IPS DF 4.7 (cell line): ENCODE results near the gene DMKN.

Source experiments
- DNase-seq: peaks from one replicate; pipeline ENCODE4 v3.0.0-alpha.2; 2013; ENCODE audit warnings: low spot score; ENCODE audit errors: extremely low read depth

DMKN gene

DNA sequence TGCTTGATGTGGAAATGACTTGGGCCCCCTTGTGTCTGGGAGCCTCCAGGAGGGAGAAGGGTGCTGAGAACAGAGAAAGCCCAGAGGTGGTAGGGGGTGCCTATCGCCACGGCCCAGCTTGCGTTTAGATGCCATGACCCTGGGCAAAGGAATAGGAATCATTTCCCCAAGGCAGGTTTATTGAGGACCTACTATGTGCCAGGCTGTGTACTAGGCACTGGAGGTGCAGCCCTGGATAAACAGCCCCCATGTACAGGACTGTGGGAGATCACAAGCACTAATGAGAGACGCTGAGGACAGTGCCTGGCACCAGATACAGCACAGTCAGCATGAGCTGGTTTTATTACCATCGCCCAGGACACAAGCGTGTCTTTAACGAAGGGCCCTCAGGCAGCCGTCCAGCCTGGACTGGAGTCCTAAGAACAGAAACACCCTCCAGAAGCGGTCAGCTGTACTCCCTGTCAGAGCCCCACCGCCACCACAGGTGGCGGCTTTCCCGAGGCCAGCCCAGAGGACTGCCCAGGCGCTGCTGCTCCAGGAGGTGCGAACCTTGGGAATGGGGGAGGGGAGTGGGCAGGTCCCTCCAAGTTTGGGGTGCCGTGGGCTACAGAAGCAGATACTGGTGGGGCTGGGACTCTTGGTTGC, 36.6 kb upstream of the DMKN start:
- DNase-seq: no peak

DNA sequence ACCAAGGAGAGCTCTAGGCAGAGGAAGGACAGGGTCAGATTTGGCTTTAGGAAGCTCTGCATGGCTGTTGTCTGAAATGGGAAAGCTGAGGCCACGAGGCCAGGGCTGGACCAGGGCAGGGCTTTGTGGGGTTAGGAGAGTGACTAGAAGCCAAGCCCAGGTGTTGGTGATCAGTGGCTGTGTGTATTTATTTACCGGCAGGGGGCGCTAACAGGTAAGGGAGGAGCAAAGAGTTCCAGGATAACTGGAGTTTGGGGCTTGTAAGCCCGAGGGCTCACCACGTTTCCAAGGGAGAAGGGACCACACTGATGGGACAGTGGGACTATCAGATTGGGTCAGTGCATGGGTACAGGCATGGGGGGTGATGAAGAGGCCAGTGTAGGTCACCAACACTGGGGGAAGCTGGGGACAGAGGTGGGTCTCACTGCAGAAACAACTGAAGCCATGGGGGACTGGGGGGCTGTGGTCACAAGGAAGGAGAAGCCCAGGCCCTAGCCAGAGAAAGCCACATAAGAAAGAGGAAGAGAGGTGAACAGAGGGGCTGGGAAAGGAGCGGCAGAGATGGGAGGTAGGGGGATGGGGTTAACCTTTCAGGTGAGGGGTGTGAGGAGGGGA, 35.8 kb upstream of the DMKN start:
- no peak for DNase-seq

DNA sequence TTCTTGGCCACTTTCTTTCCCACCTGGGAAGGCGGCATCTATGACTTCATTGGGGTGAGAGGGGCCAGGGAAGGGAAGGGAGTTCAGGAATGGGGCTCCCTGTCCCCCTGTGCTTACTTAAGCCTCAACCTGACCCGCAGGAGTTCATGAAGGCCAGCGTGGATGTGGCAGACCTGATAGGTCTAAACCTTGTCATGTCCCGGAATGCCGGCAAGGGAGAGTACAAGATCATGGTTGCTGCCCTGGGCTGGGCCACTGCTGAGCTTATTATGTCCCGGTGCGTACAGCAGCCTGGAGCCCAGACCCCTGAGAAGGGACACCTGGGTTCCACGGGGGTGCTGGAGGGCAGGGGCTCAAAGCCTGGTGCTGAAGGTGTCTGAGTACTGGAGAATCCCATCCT, 33.1 kb upstream of the DMKN start:
- no peak for DNase-seq

DNA sequence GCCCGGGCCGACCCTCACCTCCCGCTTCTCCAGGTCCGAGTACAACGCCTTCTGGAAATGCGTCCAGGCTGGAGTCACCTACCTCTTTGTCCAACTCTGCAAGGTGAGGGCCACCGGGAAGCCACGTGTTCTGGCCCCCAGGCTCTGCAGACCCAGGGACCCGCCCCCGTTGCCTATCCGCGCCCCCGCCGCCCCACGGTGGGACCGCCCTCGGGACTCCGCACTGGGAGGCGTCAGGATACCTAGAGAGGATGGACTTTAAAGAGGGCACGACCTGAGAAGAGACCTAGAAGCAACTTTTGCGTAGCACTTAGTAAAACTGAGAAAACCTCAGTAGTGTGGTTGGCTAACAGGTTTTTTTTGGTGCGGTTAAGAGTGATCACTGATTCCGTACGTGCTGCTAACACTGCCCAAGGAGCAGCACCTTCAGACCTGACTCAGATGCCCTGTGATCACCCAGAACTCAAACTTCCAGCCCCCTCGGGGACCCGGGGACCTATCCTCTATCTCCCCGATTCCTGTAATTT, 32.5 kb upstream of the DMKN start:
- DNase-seq: no peak

DNA sequence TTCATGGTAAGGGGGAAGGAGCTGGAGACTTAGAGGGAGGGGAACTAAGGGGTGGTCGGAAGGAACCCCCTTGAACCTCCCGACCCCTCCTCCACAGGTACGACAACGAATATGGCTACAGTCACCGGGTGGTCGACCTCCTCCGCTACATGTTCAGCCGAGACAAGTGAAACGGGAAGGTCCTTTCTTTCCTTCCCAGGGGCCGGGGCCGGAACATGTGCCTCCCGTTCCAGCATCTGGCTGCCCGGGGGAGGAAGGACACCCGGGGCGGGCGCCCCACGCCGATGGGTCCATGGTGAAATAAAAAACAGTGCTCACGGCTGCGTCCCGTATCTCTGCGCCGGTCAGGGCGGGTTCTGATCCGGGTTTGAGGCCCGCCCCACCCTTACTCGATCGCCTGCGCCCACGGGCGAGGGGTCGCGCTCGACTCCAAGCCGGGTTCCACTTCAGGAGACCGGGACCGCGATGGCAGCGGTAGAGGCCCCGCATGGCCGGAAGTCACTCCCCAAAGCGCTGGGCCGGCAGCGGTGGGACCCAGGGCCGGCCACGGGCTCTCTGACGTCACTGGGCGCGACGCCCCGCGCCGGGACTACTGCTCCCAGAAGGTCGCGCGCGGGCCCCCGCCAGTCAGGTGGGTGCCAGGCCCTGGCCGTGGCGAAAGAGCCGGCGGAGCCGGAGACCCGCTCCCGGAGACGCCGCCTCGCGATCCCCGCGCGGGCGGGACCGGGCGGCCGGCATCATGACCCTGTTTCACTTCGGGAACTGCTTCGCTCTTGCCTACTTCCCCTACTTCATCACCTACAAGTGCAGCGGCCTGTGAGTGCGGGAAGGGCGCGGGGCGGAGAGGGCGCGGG, 31.8 kb upstream of the DMKN start, which contains the start of gene TMEM147:
Gene TMEM147 (plus strand): TSS at position 626 of the 854 bp plus-strand sequence. CDS start 114 bp downstream, at position 740.
- DNase-seq: no peak

DNA sequence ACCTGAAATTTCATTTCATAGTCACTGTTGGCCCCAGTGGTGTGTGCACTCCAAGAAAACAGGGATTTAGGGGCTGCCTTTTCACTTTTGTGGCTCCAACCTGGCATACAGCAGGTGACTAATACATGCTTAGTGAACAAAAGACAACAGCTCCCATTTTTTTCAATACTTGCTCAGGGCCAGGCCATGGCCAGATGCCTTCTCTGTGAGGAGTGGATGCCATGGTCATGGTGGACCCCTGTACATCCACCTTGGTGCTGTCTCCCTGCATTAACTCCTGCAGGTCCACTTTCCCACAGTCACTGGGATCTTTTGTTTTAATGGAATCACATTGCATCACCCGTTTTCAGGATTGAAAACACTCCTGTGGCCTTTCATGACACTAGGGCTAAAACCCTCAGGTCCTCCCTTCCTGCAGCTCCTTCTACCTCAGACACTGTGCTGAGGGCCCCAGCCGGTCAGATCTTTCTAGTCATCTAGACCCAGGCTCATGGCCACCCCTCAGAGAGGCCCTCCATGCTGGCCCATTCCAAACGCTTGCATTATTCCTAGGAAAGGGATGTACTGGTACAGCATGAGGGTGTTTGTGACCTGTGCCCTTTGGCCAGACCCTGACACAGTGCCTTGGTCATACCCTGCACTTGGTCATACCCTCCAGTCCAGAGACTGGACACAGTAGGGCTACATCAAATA, 30.8 kb upstream of the DMKN start:
- no peak for DNase-seq

DNA sequence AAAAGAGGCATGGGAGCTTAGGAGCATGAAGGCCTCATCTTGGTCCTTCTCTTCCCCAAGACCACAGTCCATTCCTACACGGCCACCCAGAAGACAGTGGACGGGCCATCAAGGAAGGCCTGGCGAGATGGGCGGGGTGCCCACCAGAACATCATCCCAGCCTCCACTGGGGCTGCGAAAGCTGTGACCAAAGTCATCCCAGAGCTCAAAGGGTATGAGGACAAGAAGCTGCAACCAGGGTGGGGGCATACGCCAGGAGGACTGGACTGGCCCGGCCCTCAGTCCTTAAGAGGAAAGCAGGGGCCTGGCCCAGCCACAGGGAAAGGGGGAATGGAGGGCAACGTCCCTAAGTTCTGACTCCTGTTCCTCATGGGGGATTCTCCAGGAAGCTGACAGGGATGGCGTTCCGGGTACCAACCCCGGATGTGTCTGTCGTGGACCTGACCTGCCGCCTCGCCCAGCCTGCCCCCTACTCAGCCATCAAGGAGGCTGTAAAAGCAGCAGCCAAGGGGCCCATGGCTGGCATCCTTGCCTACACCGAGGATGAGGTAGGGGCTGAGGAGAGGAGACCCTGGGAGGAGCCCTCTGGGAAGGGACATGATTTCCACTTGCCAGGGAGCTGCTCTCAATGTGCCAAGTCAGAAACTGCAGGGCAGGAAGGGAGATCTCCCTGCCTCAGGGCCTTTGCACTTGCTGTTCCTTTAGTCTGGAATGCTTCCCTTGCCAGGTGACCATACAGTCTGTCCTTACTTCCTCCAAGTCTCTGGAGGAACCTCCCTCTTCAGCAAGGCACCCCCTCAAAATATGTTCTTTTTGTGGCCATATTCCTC, 30.0 kb upstream of the DMKN start:
- DNase-seq: no peak

DNA sequence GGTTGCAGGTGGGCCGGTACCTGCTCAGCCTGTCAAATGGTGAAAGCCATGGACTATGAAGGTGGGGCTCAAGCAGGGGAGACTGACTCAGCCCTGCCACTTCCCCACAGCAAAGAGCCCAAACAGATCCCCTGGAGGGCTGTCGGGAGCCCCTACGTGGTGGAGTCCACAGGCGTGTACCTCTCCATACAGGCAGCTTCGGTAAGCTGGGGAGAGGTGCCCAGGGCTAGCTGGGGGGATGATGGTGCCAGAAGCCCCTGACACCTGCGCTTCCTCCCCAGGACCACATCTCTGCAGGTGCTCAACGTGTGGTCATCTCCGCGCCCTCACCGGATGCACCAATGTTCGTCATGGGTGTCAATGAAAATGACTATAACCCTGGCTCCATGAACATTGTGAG, 28.8 kb upstream of the DMKN start:
- no peak for DNase-seq

DNA sequence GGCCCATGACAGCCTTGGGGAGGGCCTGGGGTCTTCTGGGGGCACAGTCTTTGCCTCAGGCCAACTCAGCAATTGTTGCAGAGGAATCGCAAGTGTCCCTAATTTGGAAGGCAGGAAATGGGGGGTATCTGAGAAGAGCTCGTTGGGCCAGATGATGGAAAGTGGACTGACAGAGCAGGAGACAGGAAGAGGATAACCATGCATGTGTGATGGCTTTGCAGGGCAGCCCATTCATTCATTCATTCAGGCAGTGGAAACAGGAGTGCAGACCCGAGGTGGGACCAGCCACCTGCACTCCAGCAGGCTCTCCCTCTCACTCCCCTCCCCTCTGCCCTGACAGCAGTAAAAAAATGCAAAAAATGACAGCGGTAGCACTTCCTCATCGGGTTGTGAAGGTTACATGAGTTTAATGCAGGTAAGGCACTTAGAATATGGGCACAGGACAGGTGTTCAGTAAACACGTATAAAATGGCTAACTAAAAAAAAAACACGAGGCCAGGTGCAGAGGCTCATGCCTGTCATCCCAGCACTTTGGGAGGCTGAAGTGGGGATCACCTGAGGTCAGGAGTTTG, 27.0 kb upstream of the DMKN start:
- no peak for DNase-seq

DNA sequence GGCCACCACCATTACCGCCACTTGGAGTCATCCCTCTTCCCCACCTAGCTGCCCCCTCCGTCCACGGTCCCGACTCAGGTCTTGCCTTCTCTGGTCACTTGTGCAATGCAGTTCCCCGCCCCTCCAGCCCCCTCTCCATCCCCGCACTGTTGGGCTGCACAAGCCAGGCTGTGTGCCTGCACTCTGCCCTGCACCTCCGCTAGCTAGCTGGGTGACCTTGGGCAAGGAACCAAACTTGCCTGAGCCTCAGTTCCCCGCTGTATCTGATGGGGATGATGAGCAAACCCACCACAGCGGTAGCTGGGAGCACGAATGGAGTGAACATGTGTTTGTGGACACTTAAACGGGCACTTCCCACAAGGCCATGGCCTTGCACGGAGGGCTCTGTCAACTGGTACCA, 26.4 kb upstream of the DMKN start:
- DNase-seq: no peak

DNA sequence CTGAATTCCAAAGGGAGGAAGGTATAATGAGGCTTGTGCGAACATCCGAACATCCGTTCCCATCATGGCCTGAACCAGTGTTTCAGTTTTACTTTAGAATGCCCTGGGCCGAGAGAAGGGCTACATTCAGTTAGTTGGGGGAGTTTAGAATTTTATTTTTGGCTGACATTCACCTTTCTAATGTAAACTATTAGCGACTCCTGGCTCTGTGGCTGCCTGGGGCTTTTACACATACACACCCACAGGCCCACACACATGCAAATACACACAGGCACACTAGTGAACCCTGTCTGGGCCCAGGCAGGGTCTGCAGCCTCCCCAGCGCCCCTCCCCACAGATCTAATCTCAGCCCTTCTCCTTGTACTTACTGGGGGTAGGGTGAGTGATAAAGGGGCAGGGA, 25.9 kb upstream of the DMKN start:
- DNase-seq: no peak

DNA sequence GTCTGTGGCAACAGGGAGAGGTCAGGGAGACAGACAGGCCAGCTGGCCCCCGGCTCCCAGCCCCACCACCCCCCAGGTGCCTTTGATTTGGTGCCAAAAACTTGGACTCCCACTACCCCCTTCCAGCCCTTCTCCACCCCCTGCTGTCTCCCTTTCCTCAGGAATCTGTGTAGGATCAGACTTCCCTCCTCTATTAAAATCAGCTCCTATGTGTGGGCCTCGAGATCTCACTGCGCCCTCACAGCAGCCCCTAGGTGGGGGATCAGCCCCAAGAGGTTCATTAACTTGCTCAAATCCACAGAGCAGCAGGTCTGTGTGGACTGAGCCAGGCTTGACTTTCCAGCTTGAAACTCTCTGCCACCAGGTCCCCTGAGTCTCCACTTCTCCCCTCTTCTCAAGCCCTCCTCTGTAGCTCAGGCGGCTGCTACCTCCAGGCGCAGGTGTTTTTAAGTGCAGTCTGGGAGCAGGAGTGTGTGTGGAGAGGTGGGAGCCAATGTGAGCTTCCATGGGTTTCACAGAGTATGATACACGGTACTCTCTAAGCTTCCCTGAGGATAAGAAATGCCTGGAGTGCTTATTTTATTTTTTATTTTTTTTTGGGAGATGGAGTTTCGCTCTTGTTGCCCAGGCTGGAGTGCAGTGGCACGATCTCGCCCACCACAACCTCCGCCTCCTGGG, 21.5 kb upstream of the DMKN start:
- DNase-seq: no peak

DNA sequence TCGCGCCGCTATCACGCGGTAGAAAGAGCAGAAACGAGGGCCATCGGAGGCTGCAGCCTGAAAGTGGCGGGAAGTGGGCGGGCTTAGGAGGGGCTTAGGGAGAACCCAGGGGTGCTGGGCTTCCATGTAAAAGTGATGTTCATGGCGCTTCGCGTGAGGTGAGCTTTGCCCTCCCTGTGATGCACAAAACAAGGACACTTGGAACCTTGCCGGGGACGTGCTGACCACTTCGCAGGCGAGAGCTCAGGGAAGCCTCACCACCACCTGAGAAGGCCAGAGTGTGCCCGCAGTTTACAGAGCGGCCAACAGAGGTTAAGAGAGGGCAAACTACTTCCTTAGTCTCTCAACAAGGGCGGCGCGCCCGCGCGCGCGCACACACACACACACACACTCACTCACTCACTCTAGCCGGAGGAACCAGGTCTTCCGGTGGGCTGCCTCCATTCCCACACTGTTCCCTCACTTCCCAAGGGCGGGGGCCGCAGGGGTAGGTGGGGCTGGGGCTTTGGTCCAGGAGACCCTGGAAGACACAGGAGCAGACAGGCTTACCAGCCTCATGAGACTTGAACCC, 20.5 kb upstream of the DMKN start:
- DNase-seq: no peak

DNA sequence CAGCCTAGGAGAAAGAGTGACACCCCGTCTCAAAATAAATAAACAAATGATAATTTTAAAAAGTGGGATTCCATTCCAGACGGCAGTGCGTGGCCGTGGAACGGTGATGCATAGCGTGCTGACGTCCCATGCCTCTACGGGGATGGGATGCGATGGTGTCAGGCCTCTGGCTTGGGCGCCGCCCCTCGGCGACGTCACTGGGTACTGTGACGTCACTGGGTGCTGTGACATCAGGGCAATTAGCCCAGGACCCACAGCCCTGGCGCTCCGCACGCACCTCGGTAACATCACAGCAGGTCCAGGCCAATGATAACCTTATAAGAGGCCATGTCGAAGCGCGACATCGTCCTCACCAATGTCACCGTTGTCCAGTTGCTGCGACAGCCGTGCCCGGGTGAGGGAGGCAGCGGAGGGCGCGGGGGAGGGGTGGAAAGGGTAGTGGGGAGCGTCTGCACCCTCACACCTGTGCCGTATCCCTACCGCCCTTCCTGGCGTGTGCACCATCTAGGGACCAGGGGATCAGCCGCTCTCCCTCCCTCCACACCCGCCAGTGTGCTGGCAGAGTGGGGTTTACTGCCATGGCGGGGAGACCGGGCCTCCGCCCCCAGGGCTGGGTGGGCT, 19.9 kb upstream of the DMKN start, which contains the start of gene GAPDHS:
Gene GAPDHS (plus strand): TSS at position 256 of the 621 bp plus-strand sequence. CDS start 72 bp downstream, at position 328.
- DNase-seq: no peak

DNA sequence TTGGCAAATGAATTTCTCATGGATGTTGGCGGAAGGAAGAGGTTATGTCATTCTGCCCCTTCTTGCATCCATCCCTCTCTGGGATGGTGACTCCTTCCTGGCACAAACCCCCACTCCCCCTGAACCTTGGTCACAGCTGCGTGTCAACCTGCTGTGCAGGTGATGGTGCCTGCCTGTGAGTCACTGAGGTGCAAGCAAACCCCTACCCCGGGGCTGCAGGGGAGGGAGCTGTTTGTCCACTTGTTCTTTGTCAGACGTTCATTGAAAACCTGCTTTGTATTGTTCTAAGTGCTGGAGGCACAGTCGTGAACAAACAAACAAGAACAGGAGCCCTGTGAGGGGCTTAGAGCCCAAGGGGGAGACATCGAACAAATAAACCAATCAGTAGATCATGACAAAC, 17.8 kb upstream of the DMKN start:
- DNase-seq: no peak

DNA sequence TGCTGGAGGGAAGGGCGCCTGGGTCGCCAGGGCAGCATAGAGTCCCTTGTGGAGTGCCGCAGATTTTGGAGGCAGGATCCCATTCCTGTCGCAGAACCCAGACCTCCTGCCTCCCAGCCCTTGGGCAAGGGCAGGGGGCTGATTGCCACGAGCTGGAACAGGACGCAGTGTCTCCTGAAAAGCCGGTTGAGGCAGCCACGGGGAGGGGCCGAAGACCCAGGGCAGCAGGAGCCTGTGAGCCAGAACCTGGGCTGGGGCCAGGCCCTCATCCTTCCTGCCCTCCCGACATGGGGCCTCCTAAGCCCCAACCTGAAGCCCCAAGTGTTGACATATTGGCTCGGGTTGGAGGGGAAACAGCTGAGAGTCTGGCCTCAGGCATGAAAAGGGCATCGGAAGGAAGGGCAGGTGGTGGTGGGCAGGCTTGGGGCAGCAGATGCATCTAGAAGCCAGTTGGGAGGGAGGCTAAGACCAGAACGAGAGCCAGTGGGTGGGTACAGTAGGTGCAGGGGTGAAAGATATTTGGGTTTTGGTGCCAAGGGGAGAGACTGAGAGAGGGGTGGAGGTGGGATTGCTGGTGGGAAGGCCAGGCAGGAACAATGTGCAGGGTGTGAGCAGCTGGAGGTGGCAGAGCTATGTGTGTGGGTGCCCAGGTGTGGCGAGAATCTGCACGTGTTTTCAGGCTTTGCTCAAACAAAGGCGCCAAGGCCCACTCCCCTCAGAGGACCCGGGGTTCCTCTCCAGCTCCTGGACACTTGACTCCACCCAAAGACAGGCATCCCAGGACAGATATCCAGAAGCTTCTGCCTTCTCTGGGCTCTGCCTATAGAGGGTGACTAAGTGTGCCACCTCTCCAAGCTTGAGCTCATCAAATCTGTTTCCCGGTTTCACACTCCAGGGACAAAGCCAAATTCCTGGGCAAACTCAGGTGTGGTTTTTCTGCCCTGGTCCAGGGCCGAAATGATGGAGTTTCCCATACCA, 16.1 kb upstream of the DMKN start:
- DNase-seq: no peak

DNA sequence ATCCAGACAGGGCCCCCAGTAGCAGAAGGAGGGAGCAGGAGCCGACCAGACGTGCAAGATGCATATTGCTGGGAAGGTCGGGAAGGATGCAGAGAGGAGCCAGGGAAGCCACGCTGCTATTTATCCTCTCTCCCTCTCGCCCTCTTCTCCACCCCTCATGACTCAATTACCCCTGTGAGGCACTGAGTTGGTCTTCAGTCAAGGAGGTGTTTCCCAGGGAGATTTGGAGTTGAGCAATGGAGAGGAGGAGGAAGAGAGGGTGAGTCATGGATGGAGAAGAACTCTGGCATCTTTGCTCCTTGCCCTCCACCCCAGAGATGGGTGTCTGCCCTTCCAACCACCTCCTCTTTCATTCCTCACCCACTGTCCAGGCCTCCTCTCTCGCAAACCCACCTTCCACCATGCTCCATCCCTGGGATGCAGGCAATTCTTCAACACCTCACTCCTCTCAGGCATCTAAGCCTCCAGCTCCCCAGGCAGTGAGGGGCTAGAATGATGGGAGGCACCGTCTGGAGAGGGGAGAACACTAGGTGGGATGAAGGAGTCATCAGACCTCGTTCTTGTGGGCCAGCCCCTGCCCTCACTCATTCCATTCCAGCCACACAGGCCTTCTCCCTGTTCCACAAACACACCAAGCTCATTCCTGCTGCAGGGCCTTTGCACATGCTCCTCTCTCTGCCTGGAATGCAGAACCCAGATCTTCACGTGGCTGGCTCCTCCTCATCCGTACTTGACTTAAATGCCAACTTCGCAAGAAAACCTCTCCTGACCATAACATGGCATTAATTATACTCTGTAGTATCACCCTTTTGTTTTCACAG, 15.0 kb upstream of the DMKN start, which contains the start of gene SBSN:
Gene SBSN (minus strand): TSS at position 94 of the 821 bp plus-strand sequence. CDS start 30 bp downstream, at position 64.
- no peak for DNase-seq
